ENCODE measurements around the gene PHACTR3. TPM values are rescaled to one million over a fixed set of nuclear protein-coding genes. Genes with fewer than 3 reads are reported as not detected.

The PHACTR3 gene
- total and polyA plus RNA-seq, 10 donors, result 1.4 to 15.0 (median 8.6) TPM

DNA sequence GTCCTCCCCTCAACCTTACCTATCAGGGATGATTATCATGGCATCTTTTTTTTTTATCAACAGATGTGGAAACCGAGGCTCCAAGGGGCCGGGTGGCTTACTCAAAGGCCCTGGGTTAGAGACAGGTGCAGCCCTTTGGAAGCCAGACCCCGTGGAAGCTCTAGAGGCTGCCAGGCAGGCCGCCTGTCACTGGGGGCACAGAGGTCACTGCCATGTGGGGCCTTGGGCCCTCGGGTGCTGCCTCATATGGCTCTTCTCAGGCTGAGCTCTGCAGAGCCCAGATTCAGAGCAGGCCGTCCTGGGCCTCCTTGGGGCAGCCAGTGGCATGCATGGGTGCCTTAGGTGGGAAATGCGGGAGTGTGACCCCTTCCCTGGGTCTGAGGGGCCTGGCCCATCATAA, 136.3 kb downstream of the PHACTR3 start:
- Histone ChIP-seq H3K9me3 (no peaks in the 10 kb centered on the region), H3K4me1 (no peaks in the 10 kb centered on the region), H3K36me3 (no peaks in the 10 kb centered on the region), H3K27me3 (replicated peaks in 1 of 7) (peaks cover 0 to 70% (median 0%) of the 10 kb centered on the region in 7 donors), H3K27ac (no peak overlapping the region), H3K4me3 (no peak overlapping the region)
- intact Hi-C loops (cut with DNase I; ENCODE audit: low total_unique reads), result no loop called here
- WGBS, 5 donors, result 70 to 78% (median 76%) methylated on average over 6 to 7 of the region's 7 CpGs
- TF ChIP-seq POLR2AphosphoS5 (IDR thresholded peaks at IDR 0.05) (no peak), POLR2A (IDR thresholded peaks at IDR 0.05) (no peak)
- TF ChIP-seq, protein P1, sequence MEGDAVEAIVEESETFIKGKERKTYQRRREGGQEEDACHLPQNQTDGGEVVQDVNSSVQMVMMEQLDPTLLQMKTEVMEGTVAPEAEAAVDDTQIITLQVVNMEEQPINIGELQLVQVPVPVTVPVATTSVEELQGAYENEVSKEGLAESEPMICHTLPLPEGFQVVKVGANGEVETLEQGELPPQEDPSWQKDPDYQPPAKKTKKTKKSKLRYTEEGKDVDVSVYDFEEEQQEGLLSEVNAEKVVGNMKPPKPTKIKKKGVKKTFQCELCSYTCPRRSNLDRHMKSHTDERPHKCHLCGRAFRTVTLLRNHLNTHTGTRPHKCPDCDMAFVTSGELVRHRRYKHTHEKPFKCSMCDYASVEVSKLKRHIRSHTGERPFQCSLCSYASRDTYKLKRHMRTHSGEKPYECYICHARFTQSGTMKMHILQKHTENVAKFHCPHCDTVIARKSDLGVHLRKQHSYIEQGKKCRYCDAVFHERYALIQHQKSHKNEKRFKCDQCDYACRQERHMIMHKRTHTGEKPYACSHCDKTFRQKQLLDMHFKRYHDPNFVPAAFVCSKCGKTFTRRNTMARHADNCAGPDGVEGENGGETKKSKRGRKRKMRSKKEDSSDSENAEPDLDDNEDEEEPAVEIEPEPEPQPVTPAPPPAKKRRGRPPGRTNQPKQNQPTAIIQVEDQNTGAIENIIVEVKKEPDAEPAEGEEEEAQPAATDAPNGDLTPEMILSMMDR (IDR thresholded peaks at IDR 0.05 in 8 of 11, conservative IDR thresholded peaks at IDR 0.05 in 3 of 11), result no peak
- no peak for DNase-seq

DNA sequence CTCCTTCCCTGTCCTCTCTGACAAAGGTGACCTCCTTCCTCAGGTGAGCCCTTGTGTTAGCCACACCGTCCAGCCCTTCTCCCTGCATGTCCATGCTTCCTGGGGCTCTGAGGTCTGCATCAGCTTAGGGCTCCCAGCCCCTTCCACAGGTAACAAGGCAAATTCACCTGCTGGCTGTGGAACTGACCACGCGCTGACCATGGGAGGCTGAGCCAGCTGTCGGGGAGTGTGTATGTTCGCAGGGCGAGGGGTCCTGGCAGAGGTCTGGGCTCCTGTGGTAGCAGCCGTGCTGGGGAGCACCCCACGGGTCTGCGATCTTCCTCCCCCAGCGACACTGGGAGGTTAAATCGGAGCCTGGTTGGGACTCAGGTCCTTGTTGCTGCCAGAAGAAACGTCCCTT, 136.7 kb downstream of the PHACTR3 start:
- WGBS, 5 donors, result 85 to 90% (median 87%) methylated on average over 12 of the region's 12 CpGs

DNA sequence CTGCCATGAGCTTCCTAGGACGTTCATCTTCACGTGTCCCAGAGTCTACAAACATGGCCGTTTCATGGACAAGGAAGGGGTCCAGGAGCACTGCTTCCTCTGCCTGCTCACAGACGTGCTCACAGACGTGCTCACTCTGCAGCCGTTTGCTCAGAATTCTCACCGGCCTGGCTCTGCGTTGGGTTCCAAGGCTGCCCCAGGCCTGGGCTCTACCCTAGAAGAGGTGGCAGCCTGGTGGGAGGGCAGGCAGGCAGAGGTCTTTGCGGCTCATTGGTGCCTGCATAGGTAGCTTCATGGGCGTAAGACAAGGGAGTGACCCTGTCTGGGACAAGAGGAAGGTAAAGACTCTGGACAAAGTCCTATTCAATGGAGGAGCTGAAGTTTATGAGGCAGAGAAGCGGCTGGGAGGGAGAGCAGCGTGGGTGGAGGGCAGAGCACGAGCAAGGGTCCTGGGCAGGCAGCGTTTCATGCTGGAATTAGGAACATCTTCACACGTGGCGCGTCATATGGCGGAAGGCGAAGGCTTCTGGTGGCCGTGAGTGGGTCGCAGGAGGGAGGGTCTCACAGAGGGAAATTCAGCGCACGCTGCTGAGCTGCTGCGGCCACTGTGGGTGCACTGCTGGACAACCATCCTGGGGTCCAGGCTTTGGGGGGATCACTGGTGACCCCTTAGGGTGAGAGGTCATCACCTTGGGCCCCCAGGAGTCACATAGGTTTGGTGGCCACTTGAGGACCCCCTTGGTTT, 138.2 kb downstream of the PHACTR3 start:
- Histone ChIP-seq H3K4me3 (no peak overlapping the region), H3K36me3 (no peaks in the 10 kb centered on the region), H3K27me3 (replicated peaks in 1 of 7) (peaks cover 0 to 53% (median 0%) of the 10 kb centered on the region in 7 donors), H3K9me3 (no peaks in the 10 kb centered on the region), H3K4me1 (no peaks in the 10 kb centered on the region), H3K27ac (no peak overlapping the region)
- TF ChIP-seq, protein P1 (IDR thresholded peaks at IDR 0.05 in 8 of 11, conservative IDR thresholded peaks at IDR 0.05 in 3 of 11), result no peak
- TF ChIP-seq POLR2AphosphoS5 (IDR thresholded peaks at IDR 0.05), result no peak
- TF ChIP-seq POLR2A (IDR thresholded peaks at IDR 0.05), result no peak
- intact Hi-C loops (cut with DNase I; ENCODE audit: low total_unique reads), result no loop called here
- WGBS, 5 donors, result 79 to 89% (median 86%) methylated on average over 23 to 24 of the region's 24 CpGs
- no peak for DNase-seq

More for the DNA sequence above, 136.7 kb downstream of the PHACTR3 start:
- H3K9me3 ChIP-seq, result no peaks in the 10 kb centered on the region
- no peak overlapping the region for H3K27ac ChIP-seq
- H3K4me3 ChIP-seq, result no peak overlapping the region
- intact Hi-C loops (cut with DNase I; ENCODE audit: low total_unique reads), result no loop called here
- no peaks in the 10 kb centered on the region for H3K36me3 ChIP-seq
- TF ChIP-seq POLR2A (IDR thresholded peaks at IDR 0.05) (no peak), POLR2AphosphoS5 (IDR thresholded peaks at IDR 0.05) (no peak)
- TF ChIP-seq, protein P1 (IDR thresholded peaks at IDR 0.05 in 8 of 11, conservative IDR thresholded peaks at IDR 0.05 in 3 of 11), result no peak
- H3K4me1 ChIP-seq, result no peaks in the 10 kb centered on the region
- peaks cover 0 to 67% (median 0%) of the 10 kb centered on the region in 7 donors for H3K27me3 ChIP-seq (replicated peaks in 1 of 7)
- DNase-seq, result no peak

DNA sequence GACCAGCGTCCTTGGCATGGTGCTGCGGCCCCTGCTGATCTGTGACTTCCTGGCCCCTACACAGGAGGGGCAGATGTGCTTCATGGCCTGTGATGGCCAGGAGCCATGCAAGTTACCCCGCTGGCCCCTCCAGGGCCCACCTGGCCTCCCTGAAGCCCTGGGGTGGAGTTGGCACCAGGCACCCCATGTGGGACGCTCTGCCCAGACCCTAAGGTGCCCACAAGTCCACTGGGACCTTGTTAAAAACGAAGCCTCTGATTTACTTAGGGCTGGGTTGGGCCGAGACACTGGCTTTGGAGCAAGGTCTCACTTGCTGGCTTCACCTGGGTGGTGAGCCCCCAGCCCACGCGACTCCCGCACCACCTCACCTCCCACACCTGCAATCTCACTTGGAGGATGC, 139.0 kb downstream of the PHACTR3 start:
- H3K4me3 ChIP-seq, result no peak overlapping the region
- WGBS, 5 donors, result 69 to 92% (median 83%) methylated on average over 8 to 9 of the region's 9 CpGs
- intact Hi-C loops (cut with DNase I; ENCODE audit: low total_unique reads), result no loop called here
- no peak for DNase-seq
- no peaks in the 10 kb centered on the region for H3K4me1 ChIP-seq
- H3K27me3 ChIP-seq (replicated peaks in 1 of 7), result peaks cover 0 to 45% (median 0%) of the 10 kb centered on the region in 7 donors
- TF ChIP-seq, protein P1 (IDR thresholded peaks at IDR 0.05 in 8 of 11, conservative IDR thresholded peaks at IDR 0.05 in 3 of 11), result no peak
- TF ChIP-seq POLR2A (IDR thresholded peaks at IDR 0.05), result no peak
- no peak for TF ChIP-seq POLR2AphosphoS5 (IDR thresholded peaks at IDR 0.05)
- H3K27ac ChIP-seq, result no peak overlapping the region
- no peaks in the 10 kb centered on the region for H3K36me3 ChIP-seq
- no peaks in the 10 kb centered on the region for H3K9me3 ChIP-seq

Measured in spleen (tissue), 11 donors.